MM.1S (cell line): ENCODE measurements around the gene TRAF3.

ENCODE experiments used
- EZH2 ChIP-seq: fragments of 300-600 bp; sonication (generic); optimal IDR thresholded peaks from 2 replicates; pipeline ENCODE3; 2017; ENCODE audit warnings: low read depth, mild to moderate bottlenecking, antibody characterized with exemption, low read length, mixed read lengths
- EZH2phosphoT487 ChIP-seq: fragments of 300-600 bp; sonication (generic); IDR thresholded peaks from 2 replicates; pipeline ENCODE4 v1.6.1; 2018; ENCODE audit warnings: antibody characterized with exemption, low read length
- TF ChIP-seq, protein P1 (sequence below): fragments of 300-600 bp; sonication (generic); IDR thresholded peaks from 2 replicates; pipeline ENCODE4 v1.5.1; 2016; ENCODE audit warnings: antibody characterized with exemption, low read length, mixed read lengths

GRCh38 chr14:102917056-102917385 is 139.8 kb downstream of the TRAF3 start:
- TF ChIP-seq, protein P1, sequence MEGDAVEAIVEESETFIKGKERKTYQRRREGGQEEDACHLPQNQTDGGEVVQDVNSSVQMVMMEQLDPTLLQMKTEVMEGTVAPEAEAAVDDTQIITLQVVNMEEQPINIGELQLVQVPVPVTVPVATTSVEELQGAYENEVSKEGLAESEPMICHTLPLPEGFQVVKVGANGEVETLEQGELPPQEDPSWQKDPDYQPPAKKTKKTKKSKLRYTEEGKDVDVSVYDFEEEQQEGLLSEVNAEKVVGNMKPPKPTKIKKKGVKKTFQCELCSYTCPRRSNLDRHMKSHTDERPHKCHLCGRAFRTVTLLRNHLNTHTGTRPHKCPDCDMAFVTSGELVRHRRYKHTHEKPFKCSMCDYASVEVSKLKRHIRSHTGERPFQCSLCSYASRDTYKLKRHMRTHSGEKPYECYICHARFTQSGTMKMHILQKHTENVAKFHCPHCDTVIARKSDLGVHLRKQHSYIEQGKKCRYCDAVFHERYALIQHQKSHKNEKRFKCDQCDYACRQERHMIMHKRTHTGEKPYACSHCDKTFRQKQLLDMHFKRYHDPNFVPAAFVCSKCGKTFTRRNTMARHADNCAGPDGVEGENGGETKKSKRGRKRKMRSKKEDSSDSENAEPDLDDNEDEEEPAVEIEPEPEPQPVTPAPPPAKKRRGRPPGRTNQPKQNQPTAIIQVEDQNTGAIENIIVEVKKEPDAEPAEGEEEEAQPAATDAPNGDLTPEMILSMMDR, result no peak
- TF ChIP-seq EZH2 (no peak), EZH2phosphoT487 (no peak)
